IMR-90 (cell line): ENCODE results near the gene RASSF5. TPM values are rescaled to one million over a fixed set of nuclear protein-coding genes. Genes with fewer than 3 reads are reported as not detected.

Experiments
- ATAC-seq: fragments of 200-7000 bp; cut with Tn5 transposase; 2 replicates; pipeline ENCODE4 v1.9.1; 2020; ENCODE audit warnings: low read depth, mild to moderate bottlenecking, moderate library complexity
- BruUV-seq: library from RNA; stranded (reverse); fragments of 400-500 nt; replicated peaks from 2 replicates; lab custom pipeline; 2021; lab: Mats Ljungman, UMichigan
- CTCF ChIA-PET: fragments of 300-600 bp; formaldehyde crosslinking; extraction: SDS; loops from one replicate; lab custom pipeline; 2021; ENCODE audit warnings: antibody characterized with exemption; lab: Yijun Ruan, JAX
- POLR2A ChIA-PET: fragments of 300-600 bp; sonication (Branson Sonifier 250); formaldehyde crosslinking; loops from one replicate; lab custom pipeline; 2022; ENCODE audit warnings: antibody characterized with exemption; ENCODE audit not compliant: unreplicated experiment; lab: Charles Lee
- DNase-seq: peaks from one replicate; pipeline ENCODE4 v3.0.0; 2013
- H2AFZ ChIP-seq: replicated peaks from 2 replicates; pipeline ENCODE3; 2013; ENCODE audit warnings: low read length, mild to moderate bottlenecking; ENCODE audit not compliant: poor library complexity
- H2AK5ac ChIP-seq: 2 replicates; pipeline ENCODE4 v1.6.1; 2013; ENCODE audit warnings: low read depth, low read length, inconsistent platforms
- H2AK9ac ChIP-seq: replicated peaks from 2 replicates; pipeline ENCODE3; 2013; ENCODE audit warnings: mild to moderate bottlenecking, low read depth, low read length, moderate library complexity; ENCODE audit not compliant: poor library complexity
- H2BK120ac ChIP-seq: 2 replicates; pipeline ENCODE4 v1.6.1; 2013; ENCODE audit warnings: low read depth, low read length, inconsistent platforms
- H2BK15ac ChIP-seq: 3 replicates; pipeline ENCODE4 v1.6.1; 2013; ENCODE audit warnings: low read depth, low read length, inconsistent platforms
- H2BK20ac ChIP-seq: 2 replicates; pipeline ENCODE4 v1.6.1; 2013; ENCODE audit warnings: low read depth, mild to moderate bottlenecking, inconsistent platforms, low read length, moderate library complexity
- H2BK5ac ChIP-seq: 2 replicates; pipeline ENCODE4 v1.6.1; 2013; ENCODE audit warnings: mild to moderate bottlenecking, low read depth, low read length, inconsistent platforms; ENCODE audit not compliant: poor library complexity, severe bottlenecking
- H3K14ac ChIP-seq: replicated peaks from 2 replicates; pipeline ENCODE4 v1.6.1; 2013; ENCODE audit warnings: low read depth, low read length, inconsistent platforms
- H3K18ac ChIP-seq: 2 replicates; pipeline ENCODE4 v1.6.1; 2013; ENCODE audit warnings: low read depth, low read length, control low read depth
- H3K23ac ChIP-seq: 2 replicates; pipeline ENCODE4 v1.6.1; 2013; ENCODE audit warnings: low read depth, low read length, inconsistent platforms
- H3K27ac ChIP-seq: 2 replicates; pipeline ENCODE4 v1.5.1; 2013; ENCODE audit warnings: mild to moderate bottlenecking, control low read depth, low read length; ENCODE audit not compliant: insufficient read depth
- H3K27me3 ChIP-seq: 2 replicates; pipeline ENCODE4 v1.6.1; 2013; ENCODE audit warnings: low read length; ENCODE audit not compliant: control insufficient read depth, insufficient read depth
- H3K36me3 ChIP-seq: 2 replicates; pipeline ENCODE4 v1.6.1; 2013; ENCODE audit warnings: low read length, mixed read lengths; ENCODE audit not compliant: control insufficient read depth, insufficient read depth
- H3K4ac ChIP-seq: 2 replicates; pipeline ENCODE4 v1.6.1; 2013; ENCODE audit warnings: low read depth, low read length, inconsistent platforms
- H3K4me1 ChIP-seq: 2 replicates; pipeline ENCODE4 v1.6.1; 2013; ENCODE audit warnings: low read length, mixed read lengths; ENCODE audit not compliant: control insufficient read depth, insufficient read depth
- H3K4me2 ChIP-seq: 2 replicates; pipeline ENCODE4 v1.6.1; 2013; ENCODE audit warnings: low read depth, mild to moderate bottlenecking, control low read depth, low read length, moderate library complexity
- H3K4me3 ChIP-seq: 2 replicates; pipeline ENCODE4 v1.5.1; 2013; ENCODE audit warnings: low read depth, mild to moderate bottlenecking, control low read depth, low read length, moderate library complexity; ENCODE audit not compliant: insufficient read depth
- H3K56ac ChIP-seq: 2 replicates; pipeline ENCODE4 v1.6.1; 2013; ENCODE audit warnings: low read length, inconsistent platforms; ENCODE audit not compliant: insufficient read depth; ENCODE audit errors: extremely low read depth
- H3K79me1 ChIP-seq, 2 experiments: 2 replicates each; pipeline ENCODE4 v1.6.1; 2013; ENCODE audit warnings: low read length in 2 of 2, inconsistent platforms in 1 of 2, low read depth in 1 of 2
- H3K9ac ChIP-seq: 2 replicates; pipeline ENCODE4 v1.6.1; 2013; ENCODE audit warnings: low read depth, low read length, control low read depth
- H3K9me1 ChIP-seq: 2 replicates; pipeline ENCODE4 v1.6.1; 2013; ENCODE audit warnings: low read length, inconsistent platforms; ENCODE audit not compliant: insufficient read depth
- H3K9me3 ChIP-seq: 2 replicates; pipeline ENCODE4 v1.6.1; 2013; ENCODE audit warnings: low read length; ENCODE audit not compliant: control insufficient read depth, insufficient read depth
- H4K20me1 ChIP-seq: 2 replicates; pipeline ENCODE4 v1.6.1; 2013; ENCODE audit warnings: low read length, inconsistent platforms; ENCODE audit not compliant: insufficient read depth
- H4K5ac ChIP-seq: 2 replicates; pipeline ENCODE4 v1.6.1; 2013; ENCODE audit warnings: mild to moderate bottlenecking, low read depth, low read length, control low read depth
- H4K8ac ChIP-seq, 2 experiments: 2 replicates each; pipeline ENCODE4 v1.6.1; 2013; ENCODE audit warnings: low read depth in 2 of 2, low read length in 2 of 2, control low read depth in 1 of 2, inconsistent platforms in 1 of 2
- H4K91ac ChIP-seq: 2 replicates; pipeline ENCODE4 v1.6.1; 2013; ENCODE audit warnings: low read depth, low read length, inconsistent platforms; ENCODE audit not compliant: insufficient read depth
- CEBPB ChIP-seq: IDR thresholded peaks from 2 replicates; pipeline ENCODE4 v1.6.1; 2012; ENCODE audit warnings: low read depth, low read length, improper control_type of control experiment
- CHD1 ChIP-seq: IDR thresholded peaks from 2 replicates; pipeline ENCODE4 v1.6.1; 2012; ENCODE audit warnings: low read depth, low read length, improper control_type of control experiment
- MAFK ChIP-seq: IDR thresholded peaks from 2 replicates; pipeline ENCODE4 v1.6.1; 2012; ENCODE audit warnings: low read depth, low read length, improper control_type of control experiment
- MAZ ChIP-seq: IDR thresholded peaks from 2 replicates; pipeline ENCODE4 v1.6.1; 2012; ENCODE audit warnings: low read depth, mild to moderate bottlenecking, low read length, improper control_type of control experiment, moderate library complexity, borderline replicate concordance
- MXI1 ChIP-seq: IDR thresholded peaks from 2 replicates; pipeline ENCODE4 v1.6.1; 2012; ENCODE audit warnings: low read depth, mild to moderate bottlenecking, low read length, moderate library complexity, borderline replicate concordance
- NFE2L2 ChIP-seq: fragments of 150-350 bp; IDR thresholded peaks from 2 replicates; pipeline ENCODE4 v1.6.1; 2016; ENCODE audit warnings: low read depth, mild to moderate bottlenecking, low read length
- RFX5 ChIP-seq: IDR thresholded peaks from 2 replicates; pipeline ENCODE4 v1.8.0; 2012; ENCODE audit warnings: low read depth, mild to moderate bottlenecking, low read length, moderate library complexity
- SMC3 ChIP-seq: fragments of 150-350 bp; IDR thresholded peaks from 2 replicates; pipeline ENCODE4 v1.6.1; 2016; ENCODE audit warnings: low read depth, mild to moderate bottlenecking, antibody characterized with exemption, low read length, moderate library complexity
- WGBS, 2 experiments: methylation state at CpG; one replicate each; pipeline versions ENCODE4 v1.1.5 to v1.1.7; 2013; ENCODE audit warnings: missing lambda C conversion rate in 2 of 2; ENCODE audit not compliant: insufficient read length in 1 of 2; ENCODE audit errors: extremely low coverage in 2 of 2; 5-methylcytosine and 5-hydroxymethylcytosine counted together
- dilution Hi-C: fragments of 300-500 bp; cut with HindIII; formaldehyde crosslinking; loops from one replicate; pipeline ENCODE4 v1.14.3; 2018; ENCODE audit warnings: low sequenced_read_pairs; ENCODE audit not compliant: unreplicated experiment
- in situ Hi-C: fragments of 300-500 bp; cut with MboI; formaldehyde crosslinking; loops from 3 replicates; pipeline ENCODE4 v1.14.3; 2019; ENCODE audit warnings: low sequenced_read_pairs, inconsistent platforms, mixed read lengths
- intact Hi-C: fragments of 100-400 bp; cut with micrococcal nuclease; formaldehyde crosslinking; loops from 2 replicates; pipeline ENCODE4 v1.10.0; 2022
- polyA plus RNA-seq, 3 experiments: library from polyadenylated mRNA; depleted of rRNA; stranded (reverse); fragments of >200 nt; gene quantifications; 2 replicates each; pipeline ENCODE4 v1.2.3, GENCODE V29; 2012; ENCODE audit warnings: low replicate concordance in 1 of 3
- total RNA-seq: library from RNA; depleted of rRNA; stranded (reverse); fragments of >200 nt; gene quantifications from 2 replicates; pipeline ENCODE4 v1.2.3, GENCODE V29; 2012
- TF ChIP-seq, protein P1 (sequence below): fragments of 150-350 bp; IDR thresholded peaks from 2 replicates; pipeline ENCODE4 v1.6.1; 2017; ENCODE audit warnings: mild to moderate bottlenecking, antibody characterized with exemption, low read length, low read depth
- TF ChIP-seq, protein P2 (sequence below): conservative IDR thresholded peaks from 2 replicates; pipeline ENCODE4 v1.5.1; 2012; ENCODE audit warnings: mild to moderate bottlenecking, low read depth, low read length, improper control_type of control experiment

RASSF5 gene
- total and polyA plus RNA-seq, 2 of the 4 experiments (the other 2 are of a cell fraction) = 0.18 to 1.1 TPM

DNA sequence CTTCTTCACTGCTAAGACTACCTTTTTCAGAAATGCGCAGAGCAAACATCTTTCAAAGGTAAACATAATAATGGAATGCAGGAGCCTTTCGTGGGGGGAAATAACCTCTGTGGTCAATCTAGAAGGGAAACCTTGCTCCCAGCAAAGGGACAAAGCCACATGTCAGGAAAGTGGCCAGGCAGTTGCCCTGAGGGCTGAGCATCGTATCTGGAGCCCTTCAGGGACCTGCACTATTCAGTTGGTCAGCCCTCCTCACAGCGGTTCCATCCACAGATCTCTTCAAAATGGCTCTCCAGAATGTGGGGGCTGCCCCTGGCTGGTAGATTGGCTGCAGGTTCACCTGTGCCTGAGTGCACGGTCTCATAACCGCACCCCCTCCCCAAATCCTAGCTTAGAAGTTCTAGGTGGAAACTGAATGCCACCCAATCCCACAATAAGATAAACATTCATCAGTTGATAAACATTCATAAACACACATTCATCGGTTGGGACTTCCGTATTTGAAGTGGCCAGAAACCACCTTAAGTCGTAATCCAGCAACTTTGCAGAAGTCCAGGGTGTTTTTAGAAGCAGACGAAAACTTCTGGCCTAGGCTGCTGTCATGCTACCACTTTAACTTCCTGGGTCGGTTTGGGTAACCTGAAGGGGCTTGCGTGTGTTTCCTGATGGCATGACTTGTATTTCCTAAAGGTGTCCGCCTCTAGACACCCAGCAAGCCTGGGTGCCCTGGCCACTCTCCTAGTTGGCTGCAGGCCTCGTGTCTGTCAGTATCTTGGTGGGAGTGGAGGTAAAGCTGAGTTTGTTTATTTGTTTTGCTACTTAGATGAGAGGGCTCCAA lies 50.5 kb downstream of the RASSF5 start (continued):
- TF ChIP-seq SMC3 = no peak
- TF ChIP-seq NFE2L2 = no peak

DNA sequence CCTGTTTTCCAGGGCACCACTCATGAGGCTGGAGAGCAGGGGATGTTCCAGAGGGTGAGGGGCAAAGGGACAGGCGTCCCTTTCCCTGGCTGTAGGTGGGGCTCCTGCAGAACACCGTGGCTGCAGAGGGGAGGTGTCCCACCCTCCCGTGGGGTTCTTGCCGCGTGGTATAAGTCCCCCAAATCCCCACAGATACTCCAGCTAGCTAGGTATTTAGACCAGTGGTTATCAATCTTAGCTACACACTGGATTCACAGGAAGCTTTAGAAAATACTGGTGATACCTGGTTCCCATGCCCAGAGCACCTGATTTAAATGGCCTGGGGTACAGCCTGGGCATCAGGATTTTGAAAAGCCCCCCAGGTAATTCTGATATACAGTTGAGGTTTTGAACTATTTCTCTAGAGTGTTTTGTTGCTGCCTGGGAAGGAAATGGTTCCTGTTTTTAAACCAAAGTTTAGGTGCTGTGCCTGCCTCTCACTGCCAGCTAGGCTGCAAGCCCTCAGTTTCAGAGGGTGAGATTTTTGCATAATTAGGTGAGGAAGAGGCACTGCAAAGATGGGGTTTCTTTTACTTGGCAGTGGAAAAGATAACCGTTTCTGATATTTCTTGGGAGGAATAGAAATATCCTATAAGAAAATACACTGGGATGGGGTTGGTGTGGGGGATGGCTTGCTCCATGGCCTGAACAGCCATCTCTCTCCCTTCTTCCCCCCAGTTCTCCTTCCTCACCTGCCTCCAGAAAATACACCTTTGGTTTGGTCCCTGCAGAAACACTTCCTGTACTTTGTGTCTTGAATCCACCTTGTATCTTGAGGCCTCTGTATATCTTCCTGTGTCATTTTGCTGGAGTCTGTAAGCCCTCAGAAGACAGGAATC lies 51.7 kb downstream of the RASSF5 start:
- dilution Hi-C loops (no loop called here), in situ Hi-C loops (no loop called here), intact Hi-C loops (no loop called here)
- Histone ChIP-seq H3K9ac (no peak overlapping the region), H3K18ac (no peak overlapping the region), H4K91ac (no peak overlapping the region), H3K4ac (no peak overlapping the region), H3K9me1 (peaks cover 7% of the 10 kb centered on the region; the same call in 1 of the 2 replicates), H2BK120ac (no peak overlapping the region), H2AK9ac (no peak overlapping the region), H2AFZ (no peak overlapping the region), H3K27me3 (peaks cover 4% of the 10 kb centered on the region), H2BK15ac (no peak overlapping the region), H3K79me1 (no peaks in the 10 kb centered on the region), H4K20me1 (0 out of 2 replicates have a peak, but pooled peaks cover 12% of the 10 kb centered on the region), H3K56ac (no peak overlapping the region), H2AK5ac (no peak overlapping the region), H3K4me2 (no peak overlapping the region), H3K14ac (no peak overlapping the region), H3K23ac (no peak overlapping the region), H4K8ac (no peak overlapping the region), H3K4me3 (no peak overlapping the region), H4K5ac (no peak overlapping the region), H3K36me3 (no peaks in the 10 kb centered on the region), H3K4me1 (peaks cover 4% of the 10 kb centered on the region; the same call in 1 of the 2 replicates), H3K27ac (no peak overlapping the region), H2BK20ac (no peak overlapping the region), H3K9me3 (no peaks in the 10 kb centered on the region), H2BK5ac (no peak overlapping the region)
- ATAC-seq (no peak), DNase-seq (no peak)
- ChIA-PET CTCF (no interaction called here), POLR2A (no interaction called here)
- BruUV-seq = no TSS peak
- no CpG with 5 or more reads among the region's 6 CpGs for WGBS, 2 experiments
- TF ChIP-seq CHD1 = no peak
- TF ChIP-seq, protein P1, sequence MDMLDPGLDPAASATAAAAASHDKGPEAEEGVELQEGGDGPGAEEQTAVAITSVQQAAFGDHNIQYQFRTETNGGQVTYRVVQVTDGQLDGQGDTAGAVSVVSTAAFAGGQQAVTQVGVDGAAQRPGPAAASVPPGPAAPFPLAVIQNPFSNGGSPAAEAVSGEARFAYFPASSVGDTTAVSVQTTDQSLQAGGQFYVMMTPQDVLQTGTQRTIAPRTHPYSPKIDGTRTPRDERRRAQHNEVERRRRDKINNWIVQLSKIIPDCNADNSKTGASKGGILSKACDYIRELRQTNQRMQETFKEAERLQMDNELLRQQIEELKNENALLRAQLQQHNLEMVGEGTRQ = no peak
- TF ChIP-seq MXI1 = no peak
- TF ChIP-seq MAFK = no peak
- no peak for TF ChIP-seq CEBPB
- TF ChIP-seq MAZ = no peak
- TF ChIP-seq RFX5 = no peak
- TF ChIP-seq, protein P2, sequence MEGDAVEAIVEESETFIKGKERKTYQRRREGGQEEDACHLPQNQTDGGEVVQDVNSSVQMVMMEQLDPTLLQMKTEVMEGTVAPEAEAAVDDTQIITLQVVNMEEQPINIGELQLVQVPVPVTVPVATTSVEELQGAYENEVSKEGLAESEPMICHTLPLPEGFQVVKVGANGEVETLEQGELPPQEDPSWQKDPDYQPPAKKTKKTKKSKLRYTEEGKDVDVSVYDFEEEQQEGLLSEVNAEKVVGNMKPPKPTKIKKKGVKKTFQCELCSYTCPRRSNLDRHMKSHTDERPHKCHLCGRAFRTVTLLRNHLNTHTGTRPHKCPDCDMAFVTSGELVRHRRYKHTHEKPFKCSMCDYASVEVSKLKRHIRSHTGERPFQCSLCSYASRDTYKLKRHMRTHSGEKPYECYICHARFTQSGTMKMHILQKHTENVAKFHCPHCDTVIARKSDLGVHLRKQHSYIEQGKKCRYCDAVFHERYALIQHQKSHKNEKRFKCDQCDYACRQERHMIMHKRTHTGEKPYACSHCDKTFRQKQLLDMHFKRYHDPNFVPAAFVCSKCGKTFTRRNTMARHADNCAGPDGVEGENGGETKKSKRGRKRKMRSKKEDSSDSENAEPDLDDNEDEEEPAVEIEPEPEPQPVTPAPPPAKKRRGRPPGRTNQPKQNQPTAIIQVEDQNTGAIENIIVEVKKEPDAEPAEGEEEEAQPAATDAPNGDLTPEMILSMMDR = no peak
